ENCODE measurements around the gene SPRR4. TPM values are rescaled to one million over a fixed set of nuclear protein-coding genes. Genes with fewer than 3 reads are reported as not detected.

SPRR4 gene
- total and polyA plus RNA-seq, 10 of the 15 experiments (the other 5 are each of a cell fraction or from before 2014, with no cell fraction given), result not detected

GRCh38 chr1:152965853-152966252, 4.6 kb upstream of the SPRR4 start:
- in situ Hi-C loops (cut with MboI), result no loop called here
- TF ChIP-seq IKZF1 (conservative IDR thresholded peaks at IDR 0.05) (no peak), USF1 (IDR thresholded peaks at IDR 0.05; ENCODE audit: borderline replicate concordance, extremely low read length, insufficient read depth, low read depth, low read length) (no peak), STAT3 (IDR thresholded peaks at IDR 0.05; ENCODE audit: low read depth, low read length) (no peak), SUPT20H (IDR thresholded peaks at IDR 0.05; ENCODE audit: borderline replicate concordance, control insufficient read depth, low read depth, low read length) (no peak), ZBTB11 (CRISPR knock-in tag; IDR thresholded peaks at IDR 0.05) (no peak), ZNF622 (IDR thresholded peaks at IDR 0.05) (no peak), EZH2 (IDR thresholded peaks at IDR 0.05; ENCODE audit: borderline replicate concordance, control insufficient read depth, low read depth, low read length) (no peak), MTA3 (IDR thresholded peaks at IDR 0.05; ENCODE audit: borderline replicate concordance, low read length) (no peak), MTA2 (IDR thresholded peaks at IDR 0.05; ENCODE audit: low read depth) (no peak), BACH1 (IDR thresholded peaks at IDR 0.05; ENCODE audit: borderline replicate concordance) (no peak), STAT1 (conservative IDR thresholded peaks at IDR 0.05) (no peak), SMARCA5 (IDR thresholded peaks at IDR 0.05) (no peak), IRF4 (IDR thresholded peaks at IDR 0.05; ENCODE audit: low read depth, low read length) (no peak), POLR2AphosphoS5 (IDR thresholded peaks at IDR 0.05; ENCODE audit: low read length) (no peak), ZNF207 (IDR thresholded peaks at IDR 0.05; ENCODE audit: borderline replicate concordance) (no peak), DPF2 (IDR thresholded peaks at IDR 0.05) (no peak), CEBPZ (IDR thresholded peaks at IDR 0.05; ENCODE audit: low read depth, low read length) (no peak), USF2 (IDR thresholded peaks at IDR 0.05; ENCODE audit: borderline replicate concordance, low read depth, low read length) (no peak)
- Histone ChIP-seq H2AFZ (ENCODE audit: control insufficient read depth, low read depth, low read length) (no peak overlapping the region), H3K9me3 (replicated peaks; ENCODE audit: control insufficient read depth, insufficient read depth, low read length) (no peaks in the 10 kb centered on the region), H3K4me2 (ENCODE audit: control insufficient read depth, insufficient read depth) (no peak overlapping the region), H3K4me3 (no peak overlapping the region), H3K79me2 (ENCODE audit: control insufficient read depth, insufficient read depth, low read length) (no peaks in the 10 kb centered on the region), H3K4me1 (ENCODE audit: control insufficient read depth, insufficient read depth, low read length) (peaks cover 6% of the 10 kb centered on the region; the same call in 1 of the 2 replicates), H4K20me1 (ENCODE audit: control insufficient read depth, insufficient read depth) (no peaks in the 10 kb centered on the region), H3K27me3 (replicated peaks in 1 of 2; ENCODE audit: control insufficient read depth in 2 of 2, insufficient read depth in 2 of 2, low read length in 1 of 2) (no peaks in the 10 kb centered on the region; a peak in 1 of 4 replicates), H3K27ac (ENCODE audit: control insufficient read depth, insufficient read depth) (no peak overlapping the region), H3K36me3 (ENCODE audit: control insufficient read depth in 2 of 2, insufficient read depth in 2 of 2, low read length in 1 of 2) (no peaks in the 10 kb centered on the region), H3K9ac (ENCODE audit: control insufficient read depth, insufficient read depth, low read length) (no peak overlapping the region)
- no TSS peak for BruUV-seq (replicated peaks)
- POLR2A ChIA-PET, result interaction anchor here (0.5 kb wide), 1 partner anchor 325 kb away, joined by 5 read pairs; no protein-coding TSS in a partner anchor
- SMC1A ChIA-PET (ENCODE audit: uncharacterized antibody, unreplicated experiment), result no interaction called here
- CTCF ChIA-PET, result interaction anchor here (0.6 to 1.3 kb wide), 2 partner anchors 139 to 227 kb away, joined by 3 read pairs; partner anchors contain the start of gene LCE1A
- ATAC-seq (no peak), FAIRE-seq (no peak), DNase-seq (ENCODE audit: low read depth, low spot score) (no peak)
- 11% methylated on average over 4 of the region's 4 CpGs for WGBS (ENCODE audit: insufficient coverage, insufficient replicate concordance, low lambda C conversion rate, missing lambda C conversion rate)
- intact Hi-C loops (cut with micrococcal nuclease; ENCODE audit: unreplicated experiment), result loop anchor here (10.0 kb wide), 1 partner anchor 259 kb away; no protein-coding TSS in a partner anchor
- RAD21 ChIA-PET (ENCODE audit: unreplicated experiment), result no interaction called here

Data from GM12878 (cell line).